Liver (tissue), 9 donors: ENCODE measurements around the gene DOCK1. TPM values are rescaled to one million over a fixed set of nuclear protein-coding genes. Genes with fewer than 3 reads are reported as not detected.

Experiments used
- DNase-seq: peaks from one replicate; pipeline ENCODE4 v3.0.0-alpha.2; 2017; ENCODE audit warnings: low spot score
- H3K27ac ChIP-seq, 2 donors: one replicate each; pipeline ENCODE4 v1.7.0; 2013; ENCODE audit warnings: inconsistent platforms in 2 of 2, low read length in 2 of 2, control low read depth in 1 of 2, low read depth in 1 of 2, mild to moderate bottlenecking in 1 of 2
- H3K27me3 ChIP-seq, 4 donors: one replicate each; pipeline versions ENCODE4 v1.6.1 to v1.7.0; 2013; ENCODE audit warnings: low read length in 3 of 4, inconsistent platforms in 1 of 4, mild to moderate bottlenecking in 1 of 4, moderate library complexity in 1 of 4; ENCODE audit not compliant: control insufficient read depth in 4 of 4, insufficient read depth in 4 of 4
- H3K36me3 ChIP-seq, 4 donors: one replicate each; pipeline versions ENCODE4 v1.6.1 to v1.7.0; 2013; ENCODE audit warnings: low read length in 3 of 4, mild to moderate bottlenecking in 3 of 4, low read depth in 1 of 4, moderate library complexity in 1 of 4; ENCODE audit not compliant: control insufficient read depth in 4 of 4, insufficient read depth in 3 of 4
- H3K4me1 ChIP-seq, 4 donors: one replicate each; pipeline versions ENCODE4 v1.6.1 to v1.7.0; 2013; ENCODE audit warnings: low read length in 3 of 4, mild to moderate bottlenecking in 3 of 4, moderate library complexity in 1 of 4; ENCODE audit not compliant: control insufficient read depth in 4 of 4, insufficient read depth in 4 of 4
- H3K4me3 ChIP-seq, 3 donors: one replicate each; pipeline versions ENCODE4 v1.6.1 to v1.7.0; 2013; ENCODE audit warnings: low read length in 3 of 3, control low read depth in 1 of 3, low read depth in 1 of 3, mild to moderate bottlenecking in 1 of 3
- H3K9ac ChIP-seq, 2 donors: one replicate each; pipeline ENCODE4 v1.7.0; 2013; ENCODE audit warnings: low read length in 2 of 2, mild to moderate bottlenecking in 2 of 2, moderate library complexity in 2 of 2, control low read depth in 1 of 2, low read depth in 1 of 2
- H3K9me3 ChIP-seq, 4 donors: one replicate each; pipeline versions ENCODE4 v1.6.1 to v1.7.0; 2013; ENCODE audit warnings: low read length in 3 of 4; ENCODE audit not compliant: control insufficient read depth in 4 of 4
- EGR1 ChIP-seq, 2 donors: IDR thresholded peaks; 2 replicates each; pipeline ENCODE4 v1.6.1; 2016 to 2018; ENCODE audit warnings: antibody characterized with exemption in 2 of 2, low read depth in 2 of 2
- FOXA1 ChIP-seq: IDR thresholded peaks from 2 replicates; pipeline ENCODE4 v1.6.1; 2016; ENCODE audit warnings: antibody characterized with exemption
- GABPA ChIP-seq, 2 donors: IDR thresholded peaks in 1 of 2; conservative IDR thresholded peaks in 1 of 2; 2 replicates each; pipeline ENCODE4 v1.6.1; 2016; ENCODE audit warnings: antibody characterized with exemption in 2 of 2, mild to moderate bottlenecking in 1 of 2, moderate library complexity in 1 of 2
- HNF4A ChIP-seq, 2 donors: conservative IDR thresholded peaks; 2 replicates each; pipeline ENCODE4 v1.6.1; 2016; ENCODE audit warnings: antibody characterized with exemption in 2 of 2, mild to moderate bottlenecking in 2 of 2
- HNF4G ChIP-seq: IDR thresholded peaks from 2 replicates; pipeline ENCODE4 v1.6.1; 2016; ENCODE audit warnings: antibody characterized with exemption
- JUND ChIP-seq, 2 donors: IDR thresholded peaks; 2 replicates each; pipeline ENCODE4 v1.6.1; 2016; ENCODE audit warnings: antibody characterized with exemption in 2 of 2
- NR2F2 ChIP-seq: IDR thresholded peaks from 2 replicates; pipeline ENCODE4 v1.6.1; 2016; ENCODE audit warnings: antibody characterized with exemption
- RAD21 ChIP-seq, 2 donors: IDR thresholded peaks; 2 replicates each; pipeline ENCODE4 v1.6.1; 2016; ENCODE audit warnings: antibody characterized with exemption in 2 of 2, mild to moderate bottlenecking in 2 of 2
- RXRA ChIP-seq, 2 donors: IDR thresholded peaks; 2 replicates each; pipeline ENCODE4 v1.6.1; 2017 to 2018; ENCODE audit warnings: antibody characterized with exemption in 2 of 2, mild to moderate bottlenecking in 1 of 2
- SP1 ChIP-seq: IDR thresholded peaks from 2 replicates; pipeline ENCODE4 v1.6.1; 2018; ENCODE audit warnings: antibody characterized with exemption, mild to moderate bottlenecking
- TAF1 ChIP-seq: conservative IDR thresholded peaks from 2 replicates; pipeline ENCODE4 v1.6.1; 2016; ENCODE audit warnings: antibody characterized with exemption, mild to moderate bottlenecking
- YY1 ChIP-seq: IDR thresholded peaks from 2 replicates; pipeline ENCODE4 v1.6.1; 2016; ENCODE audit warnings: antibody characterized with exemption, mild to moderate bottlenecking
- WGBS: extraction: QIAGEN DNeasy Blood & Tissue Kit; methylation state at CpG from one replicate; pipeline ENCODE4 v1.1.7; 2013; 5-methylcytosine and 5-hydroxymethylcytosine counted together
- polyA plus RNA-seq, 2 donors: library from polyadenylated mRNA; stranded (reverse) in 1 of 2; unstranded in 1 of 2; fragments of 200-250 nt in 1 of 2; fragments of >200 nt in 1 of 2; fragmentation: Nextera tagmentation in 1 of 2; extraction: Ambion mirVana in 1 of 2; gene quantifications; one replicate each; pipeline versions ENCODE4 v1.2.1 to v1.2.3, GENCODE V29; 2013 to 2015
- total RNA-seq, 2 donors: library from RNA; depleted of rRNA; stranded (reverse); fragments of >200 nt; gene quantifications; one replicate each; pipeline ENCODE4 v1.2.3, GENCODE V29; 2014
- TF ChIP-seq, protein P1 (sequence below): IDR thresholded peaks from 2 replicates; pipeline ENCODE4 v1.6.1; 2016; ENCODE audit warnings: antibody characterized with exemption
- TF ChIP-seq, protein P2 (sequence below): IDR thresholded peaks from 2 replicates; pipeline ENCODE4 v1.6.1; 2016; ENCODE audit warnings: antibody characterized with exemption, mild to moderate bottlenecking
- TF ChIP-seq, protein P3 (sequence below): IDR thresholded peaks from 2 replicates; pipeline ENCODE4 v1.6.1; 2016; ENCODE audit warnings: antibody characterized with exemption
- TF ChIP-seq, protein P4 (sequence below): IDR thresholded peaks from 2 replicates; pipeline ENCODE4 v1.6.1; 2016; ENCODE audit warnings: antibody characterized with exemption
- donor health status: healthy.
- donor health status: healthy.
- donor health status: healthy.
- donor health status: healthy.
- donor health status: healthy.

DOCK1 gene
- total and polyA plus RNA-seq, 4 donors: 3.8 to 28.8 (median 9.1) TPM

DNA sequence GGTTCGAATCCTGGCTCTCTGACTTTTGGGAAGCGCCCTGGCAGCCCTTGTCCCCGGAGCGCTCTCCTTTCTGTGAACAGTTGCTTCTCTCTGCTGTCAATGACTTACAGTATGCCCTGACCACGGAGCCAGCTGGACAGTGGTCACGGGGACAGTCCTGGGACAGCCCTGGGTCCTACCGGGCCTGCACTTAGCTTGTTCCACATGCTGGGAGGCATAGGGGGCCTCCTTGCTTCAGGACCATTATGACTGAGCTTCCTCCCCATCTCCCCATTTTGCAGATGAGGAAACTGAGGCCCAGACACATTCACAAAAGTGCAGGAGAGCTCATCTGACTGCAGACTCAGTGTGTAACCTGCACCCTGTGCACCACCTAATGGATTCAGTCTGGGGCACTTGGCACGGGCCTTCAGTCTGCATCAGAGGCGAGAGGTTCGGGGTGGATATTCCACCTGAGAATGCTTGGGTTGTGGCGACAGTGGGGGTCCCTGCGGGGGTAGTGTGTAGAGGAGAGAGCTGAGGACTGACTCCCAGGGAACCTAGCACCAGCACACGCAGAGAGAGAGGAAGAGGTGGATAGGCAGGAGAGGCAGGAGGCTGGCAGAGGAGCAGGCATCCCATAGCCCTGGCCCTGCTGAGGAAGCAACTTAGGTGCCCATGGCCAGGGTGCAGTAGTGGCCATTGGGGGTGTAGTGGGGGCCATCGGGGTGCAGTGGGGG, 1.6 kb downstream of the DOCK1 start (continued):
- TF ChIP-seq RXRA (IDR thresholded peaks at IDR 0.05): no peak
- TF ChIP-seq HNF4G: no peak
- TF ChIP-seq NR2F2: no peak
- TF ChIP-seq YY1: no peak
- TF ChIP-seq RAD21 (IDR thresholded peaks at IDR 0.05): no peak
- TF ChIP-seq, protein P1, sequence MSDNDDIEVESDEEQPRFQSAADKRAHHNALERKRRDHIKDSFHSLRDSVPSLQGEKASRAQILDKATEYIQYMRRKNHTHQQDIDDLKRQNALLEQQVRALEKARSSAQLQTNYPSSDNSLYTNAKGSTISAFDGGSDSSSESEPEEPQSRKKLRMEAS: no peak
- no peak for TF ChIP-seq FOXA1
- TF ChIP-seq GABPA (IDR thresholded peaks at IDR 0.05 in 1 of 2, conservative IDR thresholded peaks at IDR 0.05 in 1 of 2): no peak
- TF ChIP-seq TAF1: no peak
- TF ChIP-seq JUND (IDR thresholded peaks at IDR 0.05): no peak
- TF ChIP-seq SP1: no peak

DNA sequence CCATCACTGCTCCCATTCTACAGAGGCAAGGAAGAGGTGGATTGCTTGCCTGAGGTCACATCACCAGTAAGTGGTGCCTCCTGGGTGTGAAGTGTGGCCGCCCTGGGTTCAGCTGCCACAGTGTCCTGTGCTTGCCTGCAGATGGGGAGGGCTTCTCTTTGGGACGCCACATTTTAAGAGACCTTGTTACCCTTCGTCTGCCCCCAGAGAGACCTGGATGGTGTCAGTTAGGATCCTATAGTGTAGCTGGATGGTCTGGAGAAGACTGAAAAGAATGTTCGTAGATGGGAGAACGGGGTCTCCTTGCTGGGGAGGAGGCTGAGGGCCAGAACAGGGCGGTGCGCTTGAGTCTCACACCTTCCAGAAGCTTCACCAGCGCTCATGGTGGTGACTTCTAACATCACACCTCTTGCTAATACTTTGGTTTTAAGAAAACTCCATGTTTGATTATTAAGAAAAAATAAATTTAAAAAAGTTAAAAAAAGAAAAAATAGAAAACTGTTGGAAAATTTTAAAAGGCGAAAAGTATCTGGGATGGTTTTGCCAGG, 2.3 kb downstream of the DOCK1 start:
- Histone ChIP-seq H3K9me3 (no peaks in the 10 kb centered on the region), H3K27me3 (no peaks in the 10 kb centered on the region), H3K4me1 (peaks cover 2 to 16% (median 9%) of the 10 kb centered on the region in 4 donors), H3K27ac (no peak overlapping the region), H3K4me3 (no peak overlapping the region), H3K9ac (no peak overlapping the region), H3K36me3 (no peaks in the 10 kb centered on the region)
- 98% methylated on average over 9 of the region's 9 CpGs for WGBS
- no peak for TF ChIP-seq GABPA (IDR thresholded peaks at IDR 0.05 in 1 of 2, conservative IDR thresholded peaks at IDR 0.05 in 1 of 2)
- TF ChIP-seq RAD21 (IDR thresholded peaks at IDR 0.05): no peak
- TF ChIP-seq, protein P2, sequence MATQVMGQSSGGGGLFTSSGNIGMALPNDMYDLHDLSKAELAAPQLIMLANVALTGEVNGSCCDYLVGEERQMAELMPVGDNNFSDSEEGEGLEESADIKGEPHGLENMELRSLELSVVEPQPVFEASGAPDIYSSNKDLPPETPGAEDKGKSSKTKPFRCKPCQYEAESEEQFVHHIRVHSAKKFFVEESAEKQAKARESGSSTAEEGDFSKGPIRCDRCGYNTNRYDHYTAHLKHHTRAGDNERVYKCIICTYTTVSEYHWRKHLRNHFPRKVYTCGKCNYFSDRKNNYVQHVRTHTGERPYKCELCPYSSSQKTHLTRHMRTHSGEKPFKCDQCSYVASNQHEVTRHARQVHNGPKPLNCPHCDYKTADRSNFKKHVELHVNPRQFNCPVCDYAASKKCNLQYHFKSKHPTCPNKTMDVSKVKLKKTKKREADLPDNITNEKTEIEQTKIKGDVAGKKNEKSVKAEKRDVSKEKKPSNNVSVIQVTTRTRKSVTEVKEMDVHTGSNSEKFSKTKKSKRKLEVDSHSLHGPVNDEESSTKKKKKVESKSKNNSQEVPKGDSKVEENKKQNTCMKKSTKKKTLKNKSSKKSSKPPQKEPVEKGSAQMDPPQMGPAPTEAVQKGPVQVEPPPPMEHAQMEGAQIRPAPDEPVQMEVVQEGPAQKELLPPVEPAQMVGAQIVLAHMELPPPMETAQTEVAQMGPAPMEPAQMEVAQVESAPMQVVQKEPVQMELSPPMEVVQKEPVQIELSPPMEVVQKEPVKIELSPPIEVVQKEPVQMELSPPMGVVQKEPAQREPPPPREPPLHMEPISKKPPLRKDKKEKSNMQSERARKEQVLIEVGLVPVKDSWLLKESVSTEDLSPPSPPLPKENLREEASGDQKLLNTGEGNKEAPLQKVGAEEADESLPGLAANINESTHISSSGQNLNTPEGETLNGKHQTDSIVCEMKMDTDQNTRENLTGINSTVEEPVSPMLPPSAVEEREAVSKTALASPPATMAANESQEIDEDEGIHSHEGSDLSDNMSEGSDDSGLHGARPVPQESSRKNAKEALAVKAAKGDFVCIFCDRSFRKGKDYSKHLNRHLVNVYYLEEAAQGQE: no peak
- TF ChIP-seq, protein P3, sequence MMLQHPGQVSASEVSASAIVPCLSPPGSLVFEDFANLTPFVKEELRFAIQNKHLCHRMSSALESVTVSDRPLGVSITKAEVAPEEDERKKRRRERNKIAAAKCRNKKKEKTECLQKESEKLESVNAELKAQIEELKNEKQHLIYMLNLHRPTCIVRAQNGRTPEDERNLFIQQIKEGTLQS: no peak
- TF ChIP-seq EGR1 (IDR thresholded peaks at IDR 0.05; ENCODE audit: low read depth in 2 of 2): no peak
- TF ChIP-seq SP1: no peak
- no peak for TF ChIP-seq YY1
- no peak for TF ChIP-seq NR2F2
- TF ChIP-seq, protein P1: no peak
- TF ChIP-seq JUND (IDR thresholded peaks at IDR 0.05): no peak
- no peak for TF ChIP-seq HNF4A (conservative IDR thresholded peaks at IDR 0.05)
- TF ChIP-seq RXRA (IDR thresholded peaks at IDR 0.05): no peak
- TF ChIP-seq, protein P4, sequence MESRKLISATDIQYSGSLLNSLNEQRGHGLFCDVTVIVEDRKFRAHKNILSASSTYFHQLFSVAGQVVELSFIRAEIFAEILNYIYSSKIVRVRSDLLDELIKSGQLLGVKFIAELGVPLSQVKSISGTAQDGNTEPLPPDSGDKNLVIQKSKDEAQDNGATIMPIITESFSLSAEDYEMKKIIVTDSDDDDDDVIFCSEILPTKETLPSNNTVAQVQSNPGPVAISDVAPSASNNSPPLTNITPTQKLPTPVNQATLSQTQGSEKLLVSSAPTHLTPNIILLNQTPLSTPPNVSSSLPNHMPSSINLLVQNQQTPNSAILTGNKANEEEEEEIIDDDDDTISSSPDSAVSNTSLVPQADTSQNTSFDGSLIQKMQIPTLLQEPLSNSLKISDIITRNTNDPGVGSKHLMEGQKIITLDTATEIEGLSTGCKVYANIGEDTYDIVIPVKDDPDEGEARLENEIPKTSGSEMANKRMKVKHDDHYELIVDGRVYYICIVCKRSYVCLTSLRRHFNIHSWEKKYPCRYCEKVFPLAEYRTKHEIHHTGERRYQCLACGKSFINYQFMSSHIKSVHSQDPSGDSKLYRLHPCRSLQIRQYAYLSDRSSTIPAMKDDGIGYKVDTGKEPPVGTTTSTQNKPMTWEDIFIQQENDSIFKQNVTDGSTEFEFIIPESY: no peak
- no peak for TF ChIP-seq HNF4G
- DNase-seq: no peak
